Stomach smooth muscle (tissue), 2 donors: Measurements from ENCODE around the gene H6PD.

Experiments used
- H3K27ac ChIP-seq: one replicate; pipeline ENCODE4 v1.7.0; 2013; ENCODE audit warnings: mild to moderate bottlenecking, low read length, inconsistent platforms
- H3K27me3 ChIP-seq, 2 donors: one replicate each; pipeline ENCODE4 v1.7.0; 2013; ENCODE audit warnings: low read length in 2 of 2; ENCODE audit not compliant: insufficient read depth in 2 of 2, control insufficient read depth in 1 of 2
- H3K36me3 ChIP-seq, 2 donors: one replicate each; pipeline ENCODE4 v1.7.0; 2013; ENCODE audit warnings: low read length in 2 of 2; ENCODE audit not compliant: control insufficient read depth in 2 of 2, insufficient read depth in 2 of 2
- H3K4me1 ChIP-seq: one replicate; pipeline ENCODE4 v1.7.0; 2013; ENCODE audit warnings: low read length; ENCODE audit not compliant: control insufficient read depth, insufficient read depth
- H3K4me3 ChIP-seq, 2 donors: one replicate each; pipeline ENCODE4 v1.7.0; 2013; ENCODE audit warnings: low read length in 2 of 2
- H3K9ac ChIP-seq, 2 donors: one replicate each; pipeline ENCODE4 v1.7.0; 2013; ENCODE audit warnings: low read length in 2 of 2, mild to moderate bottlenecking in 1 of 2
- H3K9me3 ChIP-seq, 2 donors: one replicate each; pipeline ENCODE4 v1.7.0; 2013; ENCODE audit warnings: low read length in 2 of 2; ENCODE audit not compliant: control insufficient read depth in 2 of 2
- donor health status: healthy.
- donor health status: Pancreatic carcinoma.

The H6PD gene

GRCh38 chr1:9261496-9261895 lies 26.9 kb downstream of the H6PD start:
- no peak overlapping the region for H3K4me3 ChIP-seq
- H3K27ac ChIP-seq: no peak overlapping the region
- peaks cover 17 to 36% of the 10 kb centered on the region in 2 donors for H3K36me3 ChIP-seq
- H3K9ac ChIP-seq: no peak overlapping the region
- no peaks in the 10 kb centered on the region for H3K4me1 ChIP-seq
- H3K9me3 ChIP-seq: no peaks in the 10 kb centered on the region
- H3K27me3 ChIP-seq: no peaks in the 10 kb centered on the region

- Histone ChIP-seq H3K4me1 (peaks cover 8% of the 10 kb centered on the region), H3K27ac (no peak overlapping the region), H3K27me3 (no peaks in the 10 kb centered on the region), H3K9ac (no peak overlapping the region), H3K36me3 (peaks cover 19 to 36% of the 10 kb centered on the region in 2 donors), H3K9me3 (no peaks in the 10 kb centered on the region), H3K4me3 (no peak overlapping the region)
Observed at GRCh38 chr1:9262096-9262986, 27.8 kb downstream of the H6PD start.

- H3K9me3 ChIP-seq: no peaks in the 10 kb centered on the region
- H3K4me1 ChIP-seq: peaks cover 9% of the 10 kb centered on the region
- no peak overlapping the region for H3K9ac ChIP-seq
- no peak overlapping the region for H3K4me3 ChIP-seq
- H3K27me3 ChIP-seq: no peaks in the 10 kb centered on the region
- H3K27ac ChIP-seq: no peak overlapping the region
- H3K36me3 ChIP-seq: peaks cover 19 to 34% of the 10 kb centered on the region in 2 donors
Observed at GRCh38 chr1:9263276-9263855, 28.8 kb downstream of the H6PD start.

- Histone ChIP-seq H3K27ac (no peak overlapping the region), H3K4me3 (no peak overlapping the region), H3K9ac (no peak overlapping the region), H3K27me3 (no peaks in the 10 kb centered on the region), H3K9me3 (no peaks in the 10 kb centered on the region), H3K36me3 (peaks cover 19 to 35% of the 10 kb centered on the region in 2 donors), H3K4me1 (peaks cover 9% of the 10 kb centered on the region)
Observed at GRCh38 chr1:9263984-9264872, 29.7 kb downstream of the H6PD start.

GRCh38 chr1:9265037-9265436 lies 30.5 kb downstream of the H6PD start:
- no peak overlapping the region for H3K9ac ChIP-seq
- H3K27me3 ChIP-seq: no peaks in the 10 kb centered on the region
- H3K36me3 ChIP-seq: peaks cover 19 to 39% of the 10 kb centered on the region in 2 donors
- H3K27ac ChIP-seq: no peak overlapping the region
- H3K4me1 ChIP-seq: peaks cover 11% of the 10 kb centered on the region
- H3K4me3 ChIP-seq: no peak overlapping the region
- H3K9me3 ChIP-seq: no peaks in the 10 kb centered on the region

- Histone ChIP-seq H3K36me3 (peaks cover 19 to 39% of the 10 kb centered on the region in 2 donors), H3K27ac (no peak overlapping the region)
Observed at GRCh38 chr1:9265968-9266367, 31.4 kb downstream of the H6PD start.

GRCh38 chr1:9267352-9267686 lies 32.7 kb downstream of the H6PD start:
- H3K36me3 ChIP-seq: peaks cover 19 to 34% of the 10 kb centered on the region in 2 donors
- no peak overlapping the region for H3K4me3 ChIP-seq
- H3K27me3 ChIP-seq: no peaks in the 10 kb centered on the region
- H3K4me1 ChIP-seq: peaks cover 14% of the 10 kb centered on the region
- no peak overlapping the region for H3K27ac ChIP-seq
- no peak overlapping the region for H3K9ac ChIP-seq
- no peaks in the 10 kb centered on the region for H3K9me3 ChIP-seq

More at GRCh38 chr1:9265968-9266367, 31.4 kb downstream of the H6PD start:
- Histone ChIP-seq H3K9me3 (no peaks in the 10 kb centered on the region), H3K27me3 (no peaks in the 10 kb centered on the region), H3K4me1 (peaks cover 14% of the 10 kb centered on the region), H3K9ac (no peak overlapping the region), H3K4me3 (no peak overlapping the region)

- H3K27me3 ChIP-seq: no peaks in the 10 kb centered on the region
- peaks cover 13 to 28% of the 10 kb centered on the region in 2 donors for H3K36me3 ChIP-seq
- no peak overlapping the region for H3K4me3 ChIP-seq
- no peaks in the 10 kb centered on the region for H3K9me3 ChIP-seq
- no peak overlapping the region for H3K27ac ChIP-seq
- no peak overlapping the region for H3K9ac ChIP-seq
- H3K4me1 ChIP-seq: peaks cover 14% of the 10 kb centered on the region
Observed at GRCh38 chr1:9267827-9268581, 33.4 kb downstream of the H6PD start.

- H3K27ac ChIP-seq: no peak overlapping the region
- H3K4me1 ChIP-seq: peaks cover 14% of the 10 kb centered on the region
- no peak overlapping the region for H3K4me3 ChIP-seq
- peaks cover 13 to 19% of the 10 kb centered on the region in 2 donors for H3K36me3 ChIP-seq
- H3K27me3 ChIP-seq: no peaks in the 10 kb centered on the region
- no peak overlapping the region for H3K9ac ChIP-seq
- no peaks in the 10 kb centered on the region for H3K9me3 ChIP-seq
Observed at GRCh38 chr1:9269078-9269501, 34.5 kb downstream of the H6PD start.

- Histone ChIP-seq H3K9me3 (no peaks in the 10 kb centered on the region), H3K4me1 (peaks cover 14% of the 10 kb centered on the region), H3K9ac (no peak overlapping the region)
Observed at GRCh38 chr1:9269721-9270120, 35.1 kb downstream of the H6PD start.

More at GRCh38 chr1:9269721-9270120, 35.1 kb downstream of the H6PD start:
- H3K36me3 ChIP-seq: peaks cover 10 to 13% of the 10 kb centered on the region in 2 donors
- no peaks in the 10 kb centered on the region for H3K27me3 ChIP-seq
- H3K27ac ChIP-seq: no peak overlapping the region
- no peak overlapping the region for H3K4me3 ChIP-seq
